Fibroblast of lung (primary cell): Measurements from ENCODE around the gene S100A2. TPM values are rescaled to one million over a fixed set of nuclear protein-coding genes. Genes with fewer than 3 reads are reported as not detected.

Experiments
- DNase-seq, 2 donors: peaks; one replicate each; pipeline versions ENCODE4 v3.0.0 to v3.0.0-alpha.2; 2010; ENCODE audit warnings: low read depth in 2 of 2
- H2AFZ ChIP-seq: 2 replicates; pipeline ENCODE4 v1.5.1; 2012; ENCODE audit warnings: low read length, control low read depth, inconsistent platforms
- H3K27ac ChIP-seq: 2 replicates; pipeline ENCODE4 v1.5.1; 2011; ENCODE audit warnings: low read length, control low read depth; ENCODE audit not compliant: insufficient read depth
- H3K27me3 ChIP-seq: 2 replicates; pipeline ENCODE4 v1.5.1; 2011; ENCODE audit warnings: mild to moderate bottlenecking, low read length; ENCODE audit not compliant: control insufficient read depth, insufficient read depth
- H3K36me3 ChIP-seq: 2 replicates; pipeline ENCODE4 v1.5.1; 2011; ENCODE audit warnings: low read length; ENCODE audit not compliant: control insufficient read depth, insufficient read depth
- H3K4me1 ChIP-seq: 2 replicates; pipeline ENCODE4 v1.5.1; 2011; ENCODE audit warnings: low read length; ENCODE audit not compliant: control insufficient read depth, insufficient read depth; ENCODE audit errors: extremely low read depth
- H3K4me2 ChIP-seq: 2 replicates; pipeline ENCODE4 v1.5.1; 2011; ENCODE audit warnings: low read length, control low read depth; ENCODE audit not compliant: insufficient read depth; ENCODE audit errors: extremely low read depth
- H3K4me3 ChIP-seq, 4 experiments: fragments of 200-600 bp in 1 of 4; sonication (generic) in 1 of 4; replicated peaks in 1 of 4; 2 replicates each; pipeline ENCODE4 v1.5.1; 2011 to 2016; ENCODE audit warnings: low read length in 4 of 4, low read depth in 3 of 4, mild to moderate bottlenecking in 3 of 4, control low read depth in 2 of 4, inconsistent platforms in 1 of 4, mixed read lengths in 1 of 4; ENCODE audit not compliant: insufficient read depth in 1 of 4; ENCODE audit errors: control extremely low read depth in 1 of 4
- H3K79me2 ChIP-seq: 2 replicates; pipeline ENCODE4 v1.5.1; 2012; ENCODE audit warnings: mild to moderate bottlenecking, low read length, inconsistent platforms; ENCODE audit not compliant: control insufficient read depth, insufficient read depth
- H3K9ac ChIP-seq: 2 replicates; pipeline ENCODE4 v1.5.1; 2011; ENCODE audit warnings: mild to moderate bottlenecking, low read length, control low read depth; ENCODE audit not compliant: insufficient read depth
- H3K9me3 ChIP-seq: 2 replicates; pipeline ENCODE4 v1.5.1; 2012; ENCODE audit warnings: low read depth, low read length; ENCODE audit not compliant: control insufficient read depth, insufficient read depth
- H4K20me1 ChIP-seq: 2 replicates; pipeline ENCODE4 v1.5.1; 2011; ENCODE audit warnings: low read length; ENCODE audit not compliant: control insufficient read depth, insufficient read depth; ENCODE audit errors: extremely low read depth
- CTCF ChIP-seq, 2 donors: IDR thresholded peaks in 1 of 2; conservative IDR thresholded peaks in 1 of 2; 1 replicate in 1 of 2; 2 replicates in 1 of 2; pipeline ENCODE4 v1.5.1; 2011 to 2012; ENCODE audit warnings: low read length in 2 of 2, control low read depth in 1 of 2, inconsistent platforms in 1 of 2, low read depth in 1 of 2, mild to moderate bottlenecking in 1 of 2
- EZH2 ChIP-seq: IDR thresholded peaks from 2 replicates; pipeline ENCODE4 v1.5.1; 2012; ENCODE audit warnings: low read length, control low read depth, mild to moderate bottlenecking; ENCODE audit errors: missing control alignments
- polyA plus RNA-seq, 2 donors: library from polyadenylated mRNA; depleted of rRNA in 1 of 2; stranded (reverse) in 1 of 2; unstranded in 1 of 2; fragments of >200 nt; gene quantifications; 2 replicates each; pipeline ENCODE4 v1.2.1, GENCODE V29; 2011 to 2012; ENCODE audit warnings: missing spikeins in 1 of 2
- total RNA-seq: library from RNA; depleted of rRNA; stranded (reverse); fragments of >200 nt; gene quantifications from 2 replicates; pipeline ENCODE4 v1.2.1, GENCODE V29; 2014

The S100A2 gene
- total and polyA plus RNA-seq, 2 donors (not counting 1 experiment from before 2014, with no cell fraction given): 3.6 to 4.8 TPM

GRCh38 chr1:153547560-153548551 is 17.8 kb downstream of the S100A2 start:
- H3K4me1 ChIP-seq: peaks cover 41% of the 10 kb centered on the region

GRCh38 chr1:153546796-153547559 is 18.7 kb downstream of the S100A2 start:
- Histone ChIP-seq H3K36me3 (no peaks in the 10 kb centered on the region), H3K4me2 (peak overlapping the region; percentile 77), H4K20me1 (no peaks in the 10 kb centered on the region), H3K4me1 (peaks cover 38% of the 10 kb centered on the region), H3K79me2 (peaks cover 8% of the 10 kb centered on the region), H2AFZ (no peak overlapping the region), H3K9me3 (no peaks in the 10 kb centered on the region), H3K27me3 (no peaks in the 10 kb centered on the region), H3K9ac (no peak overlapping the region), H3K27ac (peak overlapping the region; percentile 84), H3K4me3 (peak overlapping the region in 2 of 4 experiments; percentile 14 to 71)
- no peak for DNase-seq
- TF ChIP-seq CTCF (conservative IDR thresholded peaks at IDR 0.05 in 1 of 2, IDR thresholded peaks at IDR 0.05 in 1 of 2; ENCODE audit: low read depth in 1 of 2, low read length in 2 of 2): no peak
- TF ChIP-seq EZH2: no peak

More at GRCh38 chr1:153547560-153548551, 17.8 kb downstream of the S100A2 start:
- H3K79me2 ChIP-seq: peaks cover 8% of the 10 kb centered on the region
- H2AFZ ChIP-seq: no peak overlapping the region
- H3K9ac ChIP-seq: no peak overlapping the region
- no peaks in the 10 kb centered on the region for H3K9me3 ChIP-seq
- no peak overlapping the region for H3K4me2 ChIP-seq
- no peak for DNase-seq
- H3K27me3 ChIP-seq: no peaks in the 10 kb centered on the region
- peak overlapping the region in 1 of 4 experiments; percentile 71 for H3K4me3 ChIP-seq
- peak overlapping the region; percentile 71 for H3K27ac ChIP-seq
- TF ChIP-seq CTCF (conservative IDR thresholded peaks at IDR 0.05 in 1 of 2, IDR thresholded peaks at IDR 0.05 in 1 of 2; ENCODE audit: low read depth in 1 of 2, low read length in 2 of 2) (no peak), EZH2 (no peak)
- H3K36me3 ChIP-seq: no peaks in the 10 kb centered on the region
- no peaks in the 10 kb centered on the region for H4K20me1 ChIP-seq

GRCh38 chr1:153546371-153546770 is 19.3 kb downstream of the S100A2 start:
- Histone ChIP-seq H3K4me1 (peaks cover 38% of the 10 kb centered on the region), H2AFZ (no peak overlapping the region), H3K4me2 (peak overlapping the region; percentile 77), H3K4me3 (peak overlapping the region in 3 of 4 experiments; percentile 14 to 71 (median 34)), H3K79me2 (peaks cover 8% of the 10 kb centered on the region), H3K9ac (no peak overlapping the region), H3K27me3 (no peaks in the 10 kb centered on the region), H4K20me1 (no peaks in the 10 kb centered on the region), H3K27ac (peak overlapping the region; percentile 84), H3K36me3 (no peaks in the 10 kb centered on the region), H3K9me3 (no peaks in the 10 kb centered on the region)
- DNase-seq: no peak
- no peak for TF ChIP-seq CTCF (conservative IDR thresholded peaks at IDR 0.05 in 1 of 2, IDR thresholded peaks at IDR 0.05 in 1 of 2; ENCODE audit: low read depth in 1 of 2, low read length in 2 of 2)
- TF ChIP-seq EZH2: no peak
